GM19468 (cell line): ENCODE results near the gene PTPA.
"Not testable (repeated sequence)": the region's sequence is repeated elsewhere in the genome, so short reads cannot be mapped to it uniquely, and the experiment has no call there.

Source experiments
- ATAC-seq: cut with Tn5 transposase; IDR thresholded peaks from one replicate; pipeline ENCODE4 v1.9.1; 2021; ENCODE audit warnings: mild to moderate bottlenecking, moderate library complexity, moderate number of reproducible peaks; ENCODE audit not compliant: unreplicated experiment; ENCODE audit errors: extremely low read depth

PTPA gene

GRCh38 chr9:129189971-129190370 is 78.8 kb downstream of the PTPA start:
- not testable (repeated sequence) for ATAC-seq

DNA sequence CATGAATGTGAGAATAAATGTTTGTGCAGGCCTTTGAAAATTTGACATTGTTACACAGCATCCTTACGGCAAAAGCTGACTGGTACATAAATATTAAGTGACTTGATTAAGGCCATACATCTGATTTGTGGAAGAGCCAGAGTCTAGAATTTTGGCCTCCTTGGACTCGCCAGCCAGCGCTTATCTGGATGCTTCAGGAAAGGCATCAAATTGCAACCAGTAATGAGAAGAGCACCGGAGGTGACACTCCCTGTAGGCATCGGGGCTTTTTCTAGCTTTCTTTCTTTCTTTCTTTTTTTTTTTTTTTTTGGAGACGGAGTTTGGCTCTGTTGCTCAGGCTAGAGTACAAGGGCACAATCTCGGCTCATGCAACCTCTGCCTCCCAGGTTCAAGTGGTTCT is 80.0 kb downstream of the PTPA start:
- no peak for ATAC-seq

- ATAC-seq = no peak
These were observed 82.4 kb downstream of the PTPA start for GRCh38 chr9:129193655-129194054.

DNA sequence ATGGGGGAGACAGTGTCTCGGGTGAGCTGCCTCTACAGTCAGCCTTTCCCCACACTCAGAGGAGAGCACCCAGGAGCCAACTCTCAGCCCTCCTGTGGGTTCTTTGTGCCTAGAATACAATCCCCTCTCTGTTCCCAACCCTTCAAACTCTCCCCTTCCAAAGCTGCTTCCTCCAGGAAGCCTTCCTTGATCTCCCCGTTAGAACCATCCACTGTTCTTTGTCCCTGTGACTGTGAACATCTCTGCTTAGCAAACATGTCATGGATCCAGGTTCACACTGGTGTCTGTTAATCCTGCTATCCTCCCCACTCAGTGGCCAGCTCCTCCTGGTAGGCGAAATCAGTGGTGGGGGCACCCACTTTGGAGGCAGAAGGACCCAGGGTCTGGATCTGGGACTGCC is 83.0 kb downstream of the PTPA start:
- ATAC-seq = no peak

DNA sequence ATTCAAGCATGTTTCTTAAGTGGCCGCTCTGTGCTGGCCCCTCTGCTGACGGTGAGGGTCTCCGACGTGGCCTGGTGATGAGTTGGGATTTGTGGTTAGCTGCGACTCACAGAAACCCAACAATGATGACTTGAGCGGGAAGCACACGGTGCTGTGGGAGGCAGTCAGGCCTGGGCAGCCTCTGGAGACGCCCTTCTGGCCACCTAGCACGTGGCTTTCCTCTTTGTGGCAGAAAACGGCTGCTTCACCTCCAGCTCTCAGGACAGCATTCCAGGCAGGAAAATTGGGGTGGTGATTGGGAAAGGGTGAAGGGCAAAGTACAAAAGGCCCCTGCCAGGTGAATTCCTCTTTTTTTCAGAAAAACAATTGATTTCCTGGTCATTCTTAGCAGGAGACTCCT is 84.4 kb downstream of the PTPA start:
- ATAC-seq = no peak

GRCh38 chr9:129197045-129197444 is 85.8 kb downstream of the PTPA start:
- not testable (repeated sequence) for ATAC-seq

DNA sequence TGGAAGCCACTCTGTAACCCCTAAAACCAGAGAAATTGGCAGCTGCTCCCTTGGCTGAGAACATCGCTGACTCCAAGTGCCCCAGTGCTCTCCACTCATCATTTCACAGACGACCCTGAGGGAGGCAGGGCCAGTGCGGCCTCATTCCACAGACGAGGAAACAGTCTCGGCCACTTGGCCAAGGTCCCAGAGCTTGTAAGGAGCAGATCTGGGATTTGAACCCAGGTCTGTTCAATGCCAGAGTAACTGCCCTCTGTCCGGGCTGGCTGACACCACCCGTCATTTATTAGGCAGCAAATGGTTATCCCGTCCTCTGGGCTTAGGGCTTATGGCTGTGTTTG is 86.7 kb downstream of the PTPA start:
- ATAC-seq = no peak
